ENCODE measurements around the gene KLRC3. TPM values are rescaled to one million over a fixed set of nuclear protein-coding genes. Genes with fewer than 3 reads are reported as not detected.
"Not testable (repeated sequence)": the region's sequence is repeated elsewhere in the genome, so short reads cannot be mapped to it uniquely, and the experiment has no call there.

The KLRC3 gene
- total RNA-seq (1 to 10 TPM; 3.2 to 4.6 TPM), polyA plus RNA-seq (1 to 10 TPM; 2.2 to 6.4 (median 3.9) TPM), total RNA-seq (0 to 4.4 (median 0.45) reads per million in 6 experiments)

DNA sequence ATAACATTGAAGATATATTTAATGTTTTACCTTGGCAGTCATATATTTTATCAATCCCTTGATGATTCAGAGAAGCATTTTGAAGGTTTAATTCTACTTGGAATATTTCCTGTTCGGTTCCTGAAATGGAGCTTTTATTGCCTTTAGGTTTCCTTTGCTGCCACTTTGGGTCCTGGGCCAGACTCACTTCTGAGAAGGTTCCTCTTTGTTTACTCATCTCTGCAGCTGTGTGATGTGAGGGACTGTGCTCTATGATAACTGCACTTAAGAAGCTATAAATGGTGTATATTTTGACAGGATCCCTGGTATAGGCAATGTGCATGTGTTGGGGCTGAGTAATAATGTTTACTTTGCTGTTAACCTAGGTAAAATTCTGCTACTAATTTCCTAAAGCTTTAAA is at the start of gene KLRC3:
KLRC3 (minus strand) TSS at position 262 of the 400 bp plus-strand sequence; CDS start at position 217, 45 bp downstream.
- ATAC-seq = peak; percentile 75 to 80
- Mint-ChIP-seq H3K4me3 (peak within 1 kb of the TSS; percentile 56 to 85 (median 78)), H3K27ac (peak within 1 kb of the TSS in 9 of 10 donors; percentile 48 to 88 (median 80))
- H3K9me3 Mint-ChIP-seq, H3K36me3 Mint-ChIP-seq, DNase-seq, POLR2A ChIA-PET, H3K27me3 Mint-ChIP-seq, H3K4me1 Mint-ChIP-seq: not testable (repeated sequence)

DNA sequence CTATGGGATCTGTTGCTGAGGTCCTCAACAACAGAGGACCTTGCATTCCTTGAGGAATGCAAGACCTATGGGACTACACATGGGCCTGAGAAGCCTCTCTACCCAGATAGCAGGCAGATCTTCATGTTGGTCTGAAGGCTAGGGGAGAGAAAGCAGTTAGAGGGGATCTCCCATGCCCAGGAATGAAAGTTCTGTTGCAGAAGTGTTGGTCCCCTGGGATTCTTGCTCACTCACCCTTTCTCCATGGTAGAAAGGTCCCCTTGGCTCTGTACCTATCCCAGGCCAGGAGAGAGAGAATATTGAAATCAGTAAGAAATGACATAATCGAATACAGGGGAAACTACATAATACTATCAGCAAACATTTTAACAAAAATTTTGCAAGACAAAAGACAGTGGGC is 49.3 kb upstream of the KLRC3 start:
- POLR2A ChIA-PET = no interaction called here
- H3K27ac Mint-ChIP-seq = peak overlapping the region in 1 of 10 donors; percentile 33

DNA sequence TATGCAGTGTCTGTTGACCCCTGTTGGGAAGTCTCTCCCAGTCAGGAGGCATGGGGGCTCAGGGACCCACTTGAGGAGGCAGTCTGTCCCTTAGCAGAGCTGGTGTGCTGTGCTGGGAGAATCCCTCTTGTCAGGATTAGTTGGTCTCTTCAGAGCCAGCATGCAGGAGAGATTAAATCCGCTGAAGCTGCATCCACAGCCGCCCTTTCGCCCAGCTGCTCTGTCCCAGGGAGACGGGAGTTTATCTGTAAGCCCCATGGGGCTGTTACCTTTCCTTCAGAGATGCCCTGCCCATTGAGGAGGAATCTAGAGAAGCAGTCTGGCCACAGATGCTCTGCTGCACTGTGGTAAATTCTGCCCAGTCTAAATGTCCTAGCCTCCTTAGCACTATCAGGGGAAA is 45.9 kb upstream of the KLRC3 start:
- ATAC-seq = no peak
- Mint-ChIP-seq H3K27ac (no peak overlapping the region), H3K9me3 (peaks cover 14 to 52% (median 30%) of the 10 kb centered on the region in 9 donors), H3K4me1 (peaks cover 11 to 26% (median 14%) of the 10 kb centered on the region in 4 donors), H3K27me3 (no peaks in the 10 kb centered on the region), H3K4me3 (no peak overlapping the region), H3K36me3 (peaks cover 2 to 48% (median 42%) of the 10 kb centered on the region in 3 donors)
- no peak for DNase-seq
- POLR2A ChIA-PET = no interaction called here

More for the DNA sequence above, 49.3 kb upstream of the KLRC3 start:
- no peak for DNase-seq
- peaks cover 9 to 26% (median 13%) of the 10 kb centered on the region in 4 donors for H3K4me1 Mint-ChIP-seq
- no peak for ATAC-seq
- H3K9me3 Mint-ChIP-seq = peaks cover 0 to 42% (median 17%) of the 10 kb centered on the region in 9 donors
- H3K4me3 Mint-ChIP-seq = no peak overlapping the region
- no peaks in the 10 kb centered on the region for H3K27me3 Mint-ChIP-seq
- H3K36me3 Mint-ChIP-seq = peaks cover 0 to 31% (median 12%) of the 10 kb centered on the region in 3 donors

DNA sequence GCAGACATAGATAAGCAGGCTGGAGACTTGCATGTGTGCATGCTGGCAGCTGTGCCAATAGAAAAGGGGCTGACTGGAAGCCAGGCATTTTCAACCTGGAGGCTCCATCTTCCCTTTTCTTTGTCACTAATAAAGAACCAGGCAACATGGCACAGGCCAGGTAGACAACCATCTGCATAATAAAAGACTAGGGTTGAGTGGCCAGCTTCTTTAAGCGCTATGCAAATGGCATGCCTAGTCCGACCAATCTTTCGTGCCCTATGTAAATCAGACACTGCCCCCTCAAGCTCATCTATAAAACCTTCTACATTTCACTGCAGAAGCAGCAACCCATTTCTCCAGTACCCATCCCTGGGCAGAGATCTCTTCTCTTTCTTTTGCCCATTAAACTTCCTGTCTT is 37.4 kb upstream of the KLRC3 start:
- ATAC-seq (no peak), DNase-seq (no peak)
- H3K4me1 Mint-ChIP-seq = peaks cover 7 to 12% (median 12%) of the 10 kb centered on the region in 4 donors
- peak overlapping the region in 2 of 10 donors; percentile 52 to 80 for H3K27ac Mint-ChIP-seq
- POLR2A ChIA-PET = no interaction called here
- peaks cover 2 to 52% (median 47%) of the 10 kb centered on the region in 3 donors for H3K36me3 Mint-ChIP-seq
- H3K27me3 Mint-ChIP-seq = no peaks in the 10 kb centered on the region
- peaks cover 21 to 82% (median 69%) of the 10 kb centered on the region in 9 donors for H3K9me3 Mint-ChIP-seq
- H3K4me3 Mint-ChIP-seq = no peak overlapping the region

DNA sequence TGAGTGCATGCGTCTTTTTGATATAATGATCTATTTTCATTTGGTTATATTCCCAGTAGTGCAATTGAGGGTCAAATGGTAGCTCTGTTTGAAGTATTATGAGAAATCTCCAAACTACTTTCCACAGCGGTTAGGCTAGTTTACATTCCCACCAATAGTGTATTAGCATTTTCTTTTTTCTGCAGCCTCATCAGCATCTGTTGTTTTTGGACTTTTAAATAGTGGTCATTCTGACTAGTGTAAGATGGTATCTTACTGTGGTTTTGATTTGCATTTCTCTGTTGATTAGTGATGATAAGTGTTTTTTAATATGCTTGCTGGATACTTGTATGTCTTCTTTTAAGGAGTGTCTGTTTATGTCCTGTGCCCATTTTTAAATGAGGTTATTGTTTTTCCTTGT is 36.5 kb upstream of the KLRC3 start:
- POLR2A ChIA-PET = no interaction called here
- H3K36me3 Mint-ChIP-seq = peaks cover 0 to 44% (median 38%) of the 10 kb centered on the region in 3 donors
- H3K27ac Mint-ChIP-seq = no peak overlapping the region
- ATAC-seq (no peak), DNase-seq (no peak)
- no peaks in the 10 kb centered on the region for H3K27me3 Mint-ChIP-seq
- peaks cover 16 to 73% (median 61%) of the 10 kb centered on the region in 9 donors for H3K9me3 Mint-ChIP-seq
- no peak overlapping the region for H3K4me3 Mint-ChIP-seq
- peaks cover 7 to 12% (median 11%) of the 10 kb centered on the region in 4 donors for H3K4me1 Mint-ChIP-seq

DNA sequence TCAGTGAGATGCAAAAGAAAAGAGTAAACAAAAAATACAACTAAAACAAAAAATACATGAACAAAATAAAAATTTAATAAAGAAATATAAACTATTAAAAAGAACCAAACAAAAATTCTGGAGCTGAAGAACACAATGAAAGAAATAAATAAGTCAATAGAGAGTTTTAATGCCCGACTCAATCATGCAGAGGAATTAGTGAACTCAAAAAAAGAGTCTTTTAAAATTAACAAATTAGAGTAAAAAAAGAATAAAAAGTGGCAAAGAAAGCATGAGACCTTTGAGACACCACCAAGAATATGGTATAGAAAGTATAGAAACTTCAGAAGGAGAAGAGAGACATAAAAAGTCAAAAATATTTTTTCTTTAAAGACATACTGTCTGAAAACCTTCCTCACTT is 35.4 kb upstream of the KLRC3 start:
- no peaks in the 10 kb centered on the region for H3K27me3 Mint-ChIP-seq
- peaks cover 5 to 12% (median 11%) of the 10 kb centered on the region in 4 donors for H3K4me1 Mint-ChIP-seq
- no peak overlapping the region for H3K4me3 Mint-ChIP-seq
- no peak for DNase-seq
- ATAC-seq = no peak
- POLR2A ChIA-PET = no interaction called here
- no peak overlapping the region for H3K27ac Mint-ChIP-seq
- H3K9me3 Mint-ChIP-seq = peaks cover 14 to 65% (median 57%) of the 10 kb centered on the region in 9 donors
- peaks cover 0 to 37% (median 35%) of the 10 kb centered on the region in 3 donors for H3K36me3 Mint-ChIP-seq

DNA sequence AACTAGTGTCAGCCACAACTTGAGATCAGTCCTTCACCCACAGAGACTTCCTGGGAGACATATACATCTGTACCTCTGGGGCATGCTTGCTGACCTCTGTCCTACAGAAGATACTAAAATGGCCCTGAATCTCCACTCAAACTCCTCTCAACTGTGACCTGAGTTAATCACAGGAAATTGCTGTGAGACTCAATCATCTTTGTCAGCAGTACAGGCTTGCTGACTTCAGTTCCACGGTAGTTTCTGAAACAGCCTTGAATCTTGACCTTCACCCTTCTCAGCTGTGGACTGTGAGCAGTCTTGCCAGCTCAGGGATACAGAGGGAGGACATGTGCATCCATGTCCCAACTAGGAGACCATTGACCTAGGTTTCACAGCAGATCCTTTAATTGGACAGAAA is 34.1 kb upstream of the KLRC3 start:
- Mint-ChIP-seq H3K9me3 (peaks cover 12 to 53% (median 46%) of the 10 kb centered on the region in 9 donors), H3K27me3 (no peaks in the 10 kb centered on the region), H3K36me3 (peaks cover 0 to 33% (median 31%) of the 10 kb centered on the region in 3 donors), H3K4me1 (peaks cover 5 to 12% (median 11%) of the 10 kb centered on the region in 4 donors), H3K27ac (peak overlapping the region in 1 of 10 donors; percentile 10), H3K4me3 (no peak overlapping the region)
- ATAC-seq = no peak
- DNase-seq = no peak
- POLR2A ChIA-PET = no interaction called here

DNA sequence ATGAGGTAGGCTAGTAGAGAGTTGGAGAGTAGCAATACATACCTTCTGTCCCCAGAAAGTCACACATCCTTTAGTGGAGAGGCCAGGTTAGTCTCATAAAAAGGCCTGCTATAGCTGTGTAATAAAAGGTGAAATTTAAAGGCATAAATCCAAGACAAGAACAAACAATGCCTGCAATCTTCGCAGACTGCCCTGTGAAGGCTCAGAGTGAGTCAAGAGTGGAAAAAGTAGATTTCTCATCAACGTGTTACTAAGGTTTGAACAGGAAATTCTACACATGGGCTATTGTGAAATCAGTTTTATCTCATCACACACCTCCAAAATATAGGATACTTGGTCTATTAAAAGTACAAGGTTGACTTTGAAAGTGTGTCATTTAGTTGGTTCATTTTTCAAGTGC is 32.8 kb upstream of the KLRC3 start, which contains the start of gene KLRC1:
KLRC1 (minus strand) TSS at position 222 of the 400 bp plus-strand sequence. CDS start 2,221 bp downstream, outside the sequence.
- H3K36me3 Mint-ChIP-seq = peaks cover 0 to 30% (median 27%) of the 10 kb centered on the region in 3 donors
- peaks cover 10 to 39% (median 33%) of the 10 kb centered on the region in 9 donors for H3K9me3 Mint-ChIP-seq
- ATAC-seq (no peak), DNase-seq (no peak)
- no peaks in the 10 kb centered on the region for H3K27me3 Mint-ChIP-seq
- POLR2A ChIA-PET = no interaction called here
- peak within 1 kb of the TSS in 1 of 10 donors; percentile 17 for H3K27ac Mint-ChIP-seq
- H3K4me1 Mint-ChIP-seq = peaks cover 7 to 12% (median 10%) of the 10 kb centered on the region in 4 donors
- peak within 1 kb of the TSS in 1 of 10 donors; percentile 47 for H3K4me3 Mint-ChIP-seq

DNA sequence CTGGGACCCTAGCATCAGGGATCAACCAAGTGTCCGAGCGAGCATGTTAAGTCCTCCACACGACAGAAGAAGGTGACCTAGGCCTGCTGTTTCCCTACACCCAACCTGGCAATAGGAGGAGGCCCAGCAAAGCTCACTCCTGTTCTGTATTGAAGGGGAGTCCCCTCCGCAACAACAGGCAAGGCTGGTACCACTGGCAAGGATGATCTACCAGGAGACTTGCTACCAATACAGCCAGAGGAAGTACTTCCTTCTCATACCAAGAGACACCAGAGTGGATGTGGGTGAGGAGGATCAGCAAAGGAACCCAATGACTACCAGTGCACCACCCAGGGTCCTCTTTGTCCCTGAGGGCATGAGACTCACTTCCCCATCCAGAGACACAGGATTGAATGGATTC is 27.8 kb upstream of the KLRC3 start:
- no peak overlapping the region for H3K27ac Mint-ChIP-seq
- H3K4me1 Mint-ChIP-seq = peaks cover 3 to 10% (median 6%) of the 10 kb centered on the region in 4 donors
- no peaks in the 10 kb centered on the region for H3K27me3 Mint-ChIP-seq
- ATAC-seq (no peak), DNase-seq (no peak)
- H3K9me3 Mint-ChIP-seq = peaks cover 0 to 3% (median 0%) of the 10 kb centered on the region in 9 donors
- POLR2A ChIA-PET = no interaction called here
- H3K36me3 Mint-ChIP-seq = peaks cover 0 to 2% (median 0%) of the 10 kb centered on the region in 3 donors
- H3K4me3 Mint-ChIP-seq = no peak overlapping the region

DNA sequence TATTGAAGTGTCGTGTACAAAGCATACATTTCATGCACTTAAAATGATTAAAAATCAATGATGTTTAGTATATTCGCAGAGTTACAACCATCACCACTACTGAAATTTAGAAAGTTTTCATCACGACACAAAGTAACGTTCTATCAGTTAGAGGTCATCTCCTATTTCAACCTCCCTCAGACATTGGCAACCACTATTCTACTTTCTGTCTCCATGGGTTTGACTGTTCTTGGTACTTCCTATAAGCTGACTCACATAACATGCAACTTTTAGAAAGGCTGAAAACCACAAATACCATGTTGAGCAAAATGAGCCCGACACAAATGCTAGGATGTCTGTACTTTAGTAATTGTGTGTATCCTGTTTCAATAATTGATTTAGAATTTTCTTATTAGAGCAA is 25.7 kb upstream of the KLRC3 start:
- H3K27ac Mint-ChIP-seq, POLR2A ChIA-PET, H3K9me3 Mint-ChIP-seq, ATAC-seq, H3K36me3 Mint-ChIP-seq, H3K4me3 Mint-ChIP-seq, H3K27me3 Mint-ChIP-seq, DNase-seq, H3K4me1 Mint-ChIP-seq: not testable (repeated sequence)

DNA sequence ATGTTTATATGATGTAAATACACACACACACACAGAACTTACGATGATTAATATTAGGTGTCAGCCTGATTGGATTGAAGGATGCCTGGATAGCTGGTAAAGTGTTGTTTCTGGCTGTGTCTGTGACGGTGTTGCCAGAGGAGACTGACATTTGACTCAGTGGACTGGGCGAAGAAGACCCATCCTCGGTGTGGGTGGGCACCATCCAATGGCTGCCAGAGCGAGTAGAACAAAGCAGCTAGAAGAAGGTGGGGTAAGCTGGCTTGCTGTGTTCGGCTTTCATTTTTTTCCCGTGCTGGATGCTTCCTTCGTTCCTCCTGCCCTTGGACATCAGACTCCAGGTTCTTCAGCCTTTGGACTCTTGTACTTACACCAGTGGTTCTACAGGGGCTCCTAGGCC is 20.7 kb upstream of the KLRC3 start:
- H3K9me3 Mint-ChIP-seq, H3K27me3 Mint-ChIP-seq, H3K4me1 Mint-ChIP-seq, DNase-seq, H3K36me3 Mint-ChIP-seq, ATAC-seq, POLR2A ChIA-PET: not testable (repeated sequence)
- H3K27ac Mint-ChIP-seq = peak overlapping the region in 1 of 10 donors; percentile 36
- H3K4me3 Mint-ChIP-seq = peak overlapping the region in 1 of 10 donors; percentile 33

DNA sequence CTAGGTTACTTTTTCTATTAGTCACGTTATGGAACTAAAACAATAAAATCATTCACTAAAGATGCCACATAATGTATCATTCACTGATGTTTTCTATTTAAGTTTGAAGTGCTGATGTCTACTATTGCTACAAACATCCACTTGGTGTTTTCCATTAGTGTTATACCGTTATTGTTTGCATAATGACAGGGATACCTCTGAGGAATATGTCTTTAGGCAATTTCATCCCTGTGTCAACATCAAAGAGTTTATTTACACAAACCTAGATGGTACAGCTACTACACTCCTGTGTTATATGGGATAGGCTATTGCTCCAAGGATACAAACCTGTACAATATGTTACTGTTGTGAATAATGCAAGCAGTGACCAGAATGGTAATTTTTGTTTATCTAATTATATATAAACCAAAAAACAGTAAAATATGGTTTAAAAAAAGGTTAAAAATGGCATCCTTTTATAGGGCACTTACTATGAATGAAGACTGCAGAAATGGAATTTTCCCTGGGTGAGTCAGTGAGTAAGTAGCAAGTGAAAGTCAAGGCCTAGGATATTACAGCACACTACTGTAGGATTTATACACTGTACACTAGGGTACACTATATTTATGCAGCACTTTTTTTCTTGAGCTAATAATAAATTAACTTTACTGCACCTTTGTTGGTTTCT is 19.3 kb upstream of the KLRC3 start:
- POLR2A ChIA-PET, DNase-seq, H3K4me3 Mint-ChIP-seq, ATAC-seq, H3K4me1 Mint-ChIP-seq, H3K27me3 Mint-ChIP-seq, H3K36me3 Mint-ChIP-seq, H3K27ac Mint-ChIP-seq, H3K9me3 Mint-ChIP-seq: not testable (repeated sequence)

DNA sequence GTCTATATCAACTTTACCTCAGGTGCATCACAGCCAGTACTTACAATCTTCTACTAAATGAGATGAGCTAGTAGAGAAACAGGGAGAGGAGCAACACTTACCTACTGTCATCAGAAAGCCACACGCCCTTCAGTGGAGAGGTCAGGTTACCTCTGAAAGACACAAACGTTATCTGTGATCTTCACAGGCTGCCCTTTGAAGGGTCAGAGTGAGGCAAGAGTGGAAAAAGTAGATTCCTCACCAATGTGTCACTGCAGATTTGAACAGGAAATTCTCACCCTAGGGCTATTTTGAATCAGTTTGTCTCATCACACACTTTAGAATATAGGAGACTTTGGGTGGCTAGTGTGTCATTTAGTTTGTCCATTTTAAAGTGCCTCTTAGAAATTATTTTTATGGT is 17.2 kb upstream of the KLRC3 start:
- H3K9me3 Mint-ChIP-seq, ATAC-seq, DNase-seq, H3K36me3 Mint-ChIP-seq, H3K4me1 Mint-ChIP-seq, H3K4me3 Mint-ChIP-seq, H3K27me3 Mint-ChIP-seq, POLR2A ChIA-PET, H3K27ac Mint-ChIP-seq: not testable (repeated sequence)

Data from naive thymus-derived CD8-positive, alpha-beta T cell (primary cell).